SJCRH30 (cell line): Measurements from ENCODE around the gene SMCO3. TPM values are rescaled to one million over a fixed set of nuclear protein-coding genes. Genes with fewer than 3 reads are reported as not detected.
A peak's percentile ranks its signal among the peaks of the same experiment; 100 is the strongest.

ENCODE experiments used
- DNase-seq, 2 experiments: peaks; one replicate each; pipeline ENCODE4 v3.0.0-alpha.2; 2015 to 2020
- H3K27ac ChIP-seq: fragments of 250-450 bp; sonication (Bioruptor Pico); 2 replicates; pipeline ENCODE4 v1.5.1; 2020; ENCODE audit warnings: mild to moderate bottlenecking, moderate library complexity
- H3K27me3 ChIP-seq: fragments of 250-450 bp; sonication (Bioruptor Pico); 2 replicates; pipeline ENCODE4 v1.5.1; 2020; ENCODE audit warnings: mild to moderate bottlenecking, moderate library complexity
- H3K36me3 ChIP-seq: fragments of 250-450 bp; sonication (Bioruptor Pico); 2 replicates; pipeline ENCODE4 v1.5.1; 2020; ENCODE audit warnings: mild to moderate bottlenecking, moderate library complexity
- H3K4me1 ChIP-seq: fragments of 250-450 bp; sonication (Bioruptor Pico); 2 replicates; pipeline ENCODE4 v1.5.1; 2020; ENCODE audit warnings: mild to moderate bottlenecking, moderate library complexity
- H3K4me3 ChIP-seq: fragments of 250-450 bp; sonication (Bioruptor Pico); 2 replicates; pipeline ENCODE4 v1.5.1; 2020; ENCODE audit warnings: mild to moderate bottlenecking, moderate library complexity
- H3K9me3 ChIP-seq: fragments of 250-450 bp; sonication (Bioruptor Pico); replicated peaks from 2 replicates; pipeline ENCODE4 v1.5.1; 2020; ENCODE audit warnings: mild to moderate bottlenecking, moderate library complexity
- total RNA-seq: library from RNA; depleted of rRNA; stranded (reverse); fragments of >200 nt; shearing (Covaris generic); gene quantifications from 2 replicates; pipeline ENCODE4 v1.2.3, GENCODE V29; 2014

The SMCO3 gene
- total RNA-seq, 1 experiment from 2014 or later: not detected

GRCh38 chr12:14803830-14804160 is 10.2 kb downstream of the SMCO3 start:
- no peaks in the 10 kb centered on the region for H3K9me3 ChIP-seq
- no peaks in the 10 kb centered on the region for H3K27me3 ChIP-seq
- H3K27ac ChIP-seq: peak overlapping the region; percentile 90; the same call in 1 of the 2 replicates

GRCh38 chr12:14803011-14803829 is 10.8 kb downstream of the SMCO3 start, which contains the start of the genes C12orf60 and WBP11:
TSS of gene C12orf60 (plus strand) at chr12:14803670. CDS start at chr12:14822936, 19,266 bp downstream.
TSS of gene WBP11 (minus strand) at chr12:14803478. CDS start at chr12:14801383, 2,095 bp downstream.
- Histone ChIP-seq H3K36me3 (peaks cover 28% of the 10 kb centered on the region), H3K4me1 (peaks cover 13% of the 10 kb centered on the region), H3K27ac (peak within 1 kb of the TSS; percentile 90), H3K9me3 (no peaks in the 10 kb centered on the region), H3K4me3 (peak within 1 kb of the TSS; percentile 95), H3K27me3 (no peaks in the 10 kb centered on the region)
- peak; percentile 95 to 98 for DNase-seq

More at GRCh38 chr12:14803830-14804160, 10.2 kb downstream of the SMCO3 start:
- no peak for DNase-seq
- H3K4me3 ChIP-seq: peak overlapping the region; percentile 95
- H3K4me1 ChIP-seq: peaks cover 13% of the 10 kb centered on the region
- peaks cover 22% of the 10 kb centered on the region for H3K36me3 ChIP-seq

GRCh38 chr12:14802721-14803010 is 11.3 kb downstream of the SMCO3 start:
- Histone ChIP-seq H3K9me3 (no peaks in the 10 kb centered on the region), H3K27ac (peak overlapping the region; percentile 90), H3K4me3 (peak overlapping the region; percentile 95), H3K27me3 (no peaks in the 10 kb centered on the region), H3K4me1 (peaks cover 13% of the 10 kb centered on the region), H3K36me3 (peaks cover 30% of the 10 kb centered on the region)
- DNase-seq: no peak

GRCh38 chr12:14802247-14802646 is 11.7 kb downstream of the SMCO3 start:
- peak in 1 of 2 experiments; percentile 6 for DNase-seq
- H3K4me3 ChIP-seq: peak overlapping the region; percentile 95
- peaks cover 13% of the 10 kb centered on the region for H3K4me1 ChIP-seq
- H3K27me3 ChIP-seq: no peaks in the 10 kb centered on the region
- no peaks in the 10 kb centered on the region for H3K9me3 ChIP-seq
- H3K36me3 ChIP-seq: peaks cover 30% of the 10 kb centered on the region
- H3K27ac ChIP-seq: no peak overlapping the region

GRCh38 chr12:14795028-14795448 is 18.9 kb downstream of the SMCO3 start:
- Histone ChIP-seq H3K27ac (peak overlapping the region; percentile 30), H3K9me3 (no peaks in the 10 kb centered on the region), H3K27me3 (no peaks in the 10 kb centered on the region), H3K36me3 (peaks cover 88% of the 10 kb centered on the region), H3K4me3 (no peak overlapping the region), H3K4me1 (no peaks in the 10 kb centered on the region)
- peak in 1 of 2 experiments; percentile 8 for DNase-seq

- H3K4me1 ChIP-seq: no peaks in the 10 kb centered on the region
- no peak overlapping the region for H3K27ac ChIP-seq
- H3K9me3 ChIP-seq: no peaks in the 10 kb centered on the region
- peaks cover 56% of the 10 kb centered on the region for H3K36me3 ChIP-seq
- H3K27me3 ChIP-seq: no peaks in the 10 kb centered on the region
- H3K4me3 ChIP-seq: no peak overlapping the region
- DNase-seq: no peak
These were observed 28.4 kb downstream of the SMCO3 start for GRCh38 chr12:14785568-14785967.

- H3K36me3 ChIP-seq: peaks cover 45% of the 10 kb centered on the region
- H3K9me3 ChIP-seq: no peaks in the 10 kb centered on the region
- no peak overlapping the region for H3K27ac ChIP-seq
- H3K27me3 ChIP-seq: no peaks in the 10 kb centered on the region
- no peaks in the 10 kb centered on the region for H3K4me1 ChIP-seq
- H3K4me3 ChIP-seq: no peak overlapping the region
- no peak for DNase-seq
These were observed 29.5 kb downstream of the SMCO3 start for GRCh38 chr12:14784471-14784870.

GRCh38 chr12:14782756-14783155 is 31.2 kb downstream of the SMCO3 start:
- Histone ChIP-seq H3K9me3 (no peaks in the 10 kb centered on the region), H3K27me3 (no peaks in the 10 kb centered on the region), H3K36me3 (peaks cover 28% of the 10 kb centered on the region), H3K4me1 (no peaks in the 10 kb centered on the region), H3K27ac (no peak overlapping the region), H3K4me3 (no peak overlapping the region)
- DNase-seq: no peak

- Histone ChIP-seq H3K4me3 (no peak overlapping the region), H3K27ac (no peak overlapping the region), H3K9me3 (no peaks in the 10 kb centered on the region), H3K36me3 (peaks cover 19% of the 10 kb centered on the region), H3K27me3 (no peaks in the 10 kb centered on the region), H3K4me1 (no peaks in the 10 kb centered on the region)
- no peak for DNase-seq
These were observed 32.4 kb downstream of the SMCO3 start for GRCh38 chr12:14781563-14781962.

- Histone ChIP-seq H3K27me3 (no peaks in the 10 kb centered on the region), H3K9me3 (no peaks in the 10 kb centered on the region), H3K36me3 (peaks cover 12% of the 10 kb centered on the region), H3K4me1 (no peaks in the 10 kb centered on the region), H3K4me3 (no peak overlapping the region), H3K27ac (no peak overlapping the region)
- no peak for DNase-seq
These were observed 33.1 kb downstream of the SMCO3 start for GRCh38 chr12:14780859-14781258.

- Histone ChIP-seq H3K36me3 (peaks cover 5% of the 10 kb centered on the region), H3K4me1 (no peaks in the 10 kb centered on the region), H3K27ac (no peak overlapping the region), H3K27me3 (no peaks in the 10 kb centered on the region), H3K4me3 (no peak overlapping the region), H3K9me3 (no peaks in the 10 kb centered on the region)
- DNase-seq: no peak
These were observed 34.1 kb downstream of the SMCO3 start for GRCh38 chr12:14779834-14780233.

- Histone ChIP-seq H3K9me3 (no peaks in the 10 kb centered on the region), H3K27me3 (no peaks in the 10 kb centered on the region), H3K27ac (no peak overlapping the region), H3K4me1 (no peaks in the 10 kb centered on the region), H3K4me3 (no peak overlapping the region), H3K36me3 (no peaks in the 10 kb centered on the region)
- DNase-seq: no peak
These were observed 36.7 kb downstream of the SMCO3 start for GRCh38 chr12:14777271-14777670.

GRCh38 chr12:14776236-14776961 is 37.6 kb downstream of the SMCO3 start:
- H3K9me3 ChIP-seq: no peaks in the 10 kb centered on the region
- H3K4me1 ChIP-seq: no peaks in the 10 kb centered on the region
- no peak overlapping the region for H3K4me3 ChIP-seq
- H3K36me3 ChIP-seq: no peaks in the 10 kb centered on the region
- H3K27me3 ChIP-seq: no peaks in the 10 kb centered on the region
- no peak for DNase-seq
- H3K27ac ChIP-seq: no peak overlapping the region

GRCh38 chr12:14775636-14775980 is 38.4 kb downstream of the SMCO3 start:
- Histone ChIP-seq H3K9me3 (no peaks in the 10 kb centered on the region), H3K36me3 (no peaks in the 10 kb centered on the region), H3K4me3 (no peak overlapping the region), H3K4me1 (no peaks in the 10 kb centered on the region), H3K27me3 (no peaks in the 10 kb centered on the region), H3K27ac (no peak overlapping the region)
- DNase-seq: no peak

GRCh38 chr12:14774906-14775635 is 38.9 kb downstream of the SMCO3 start:
- H3K36me3 ChIP-seq: no peaks in the 10 kb centered on the region
- no peaks in the 10 kb centered on the region for H3K9me3 ChIP-seq
- no peaks in the 10 kb centered on the region for H3K27me3 ChIP-seq
- no peak for DNase-seq
- no peak overlapping the region for H3K27ac ChIP-seq
- H3K4me3 ChIP-seq: no peak overlapping the region
- no peaks in the 10 kb centered on the region for H3K4me1 ChIP-seq
